ENCODE results near the gene SETD7.

- TF ChIP-seq, protein P1, sequence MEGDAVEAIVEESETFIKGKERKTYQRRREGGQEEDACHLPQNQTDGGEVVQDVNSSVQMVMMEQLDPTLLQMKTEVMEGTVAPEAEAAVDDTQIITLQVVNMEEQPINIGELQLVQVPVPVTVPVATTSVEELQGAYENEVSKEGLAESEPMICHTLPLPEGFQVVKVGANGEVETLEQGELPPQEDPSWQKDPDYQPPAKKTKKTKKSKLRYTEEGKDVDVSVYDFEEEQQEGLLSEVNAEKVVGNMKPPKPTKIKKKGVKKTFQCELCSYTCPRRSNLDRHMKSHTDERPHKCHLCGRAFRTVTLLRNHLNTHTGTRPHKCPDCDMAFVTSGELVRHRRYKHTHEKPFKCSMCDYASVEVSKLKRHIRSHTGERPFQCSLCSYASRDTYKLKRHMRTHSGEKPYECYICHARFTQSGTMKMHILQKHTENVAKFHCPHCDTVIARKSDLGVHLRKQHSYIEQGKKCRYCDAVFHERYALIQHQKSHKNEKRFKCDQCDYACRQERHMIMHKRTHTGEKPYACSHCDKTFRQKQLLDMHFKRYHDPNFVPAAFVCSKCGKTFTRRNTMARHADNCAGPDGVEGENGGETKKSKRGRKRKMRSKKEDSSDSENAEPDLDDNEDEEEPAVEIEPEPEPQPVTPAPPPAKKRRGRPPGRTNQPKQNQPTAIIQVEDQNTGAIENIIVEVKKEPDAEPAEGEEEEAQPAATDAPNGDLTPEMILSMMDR (IDR thresholded peaks at IDR 0.05; ENCODE audit: borderline replicate concordance, extremely low read depth, low read length, poor library complexity, severe bottlenecking) = no peak
- TF ChIP-seq EZH2 (IDR thresholded peaks at IDR 0.05; ENCODE audit: borderline replicate concordance, low read depth, low read length, severe bottlenecking) = no peak
Measured at GRCh38 chr4:139522457-139522856, 33.6 kb downstream of the SETD7 start.
